Fibroblast of skin of back (primary cell): ENCODE results near the gene FRMD4A.
A peak's percentile ranks its signal among the peaks of the same experiment; 100 is the strongest.
"Not testable (repeated sequence)": the region's sequence is repeated elsewhere in the genome, so short reads cannot be mapped to it uniquely, and the experiment has no call there.

Experiments used
- DNase-seq: peaks from one replicate; pipeline ENCODE4 v3.0.0-alpha.2; 2013

The FRMD4A gene

DNA sequence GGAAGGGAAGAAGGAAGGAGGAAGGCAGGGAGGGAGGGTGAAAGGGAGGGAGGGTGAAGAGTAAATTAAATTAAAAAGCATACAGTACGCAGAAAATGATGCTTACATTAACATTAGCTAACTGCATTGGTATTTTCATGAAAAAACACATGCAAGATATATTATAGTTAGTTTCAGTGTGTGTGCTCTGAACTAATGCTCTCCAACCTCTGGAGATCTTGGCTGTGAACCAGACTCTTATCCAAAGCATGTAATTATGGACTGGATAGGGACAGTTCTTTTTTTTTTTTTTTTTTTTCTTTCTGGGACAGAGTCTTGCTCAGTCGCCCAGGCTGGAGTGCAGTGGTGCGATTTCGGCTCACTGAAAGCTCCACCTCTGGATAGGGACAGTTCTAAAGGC is 357.0 kb downstream of the FRMD4A start:
- DNase-seq = peak; percentile 94

DNA sequence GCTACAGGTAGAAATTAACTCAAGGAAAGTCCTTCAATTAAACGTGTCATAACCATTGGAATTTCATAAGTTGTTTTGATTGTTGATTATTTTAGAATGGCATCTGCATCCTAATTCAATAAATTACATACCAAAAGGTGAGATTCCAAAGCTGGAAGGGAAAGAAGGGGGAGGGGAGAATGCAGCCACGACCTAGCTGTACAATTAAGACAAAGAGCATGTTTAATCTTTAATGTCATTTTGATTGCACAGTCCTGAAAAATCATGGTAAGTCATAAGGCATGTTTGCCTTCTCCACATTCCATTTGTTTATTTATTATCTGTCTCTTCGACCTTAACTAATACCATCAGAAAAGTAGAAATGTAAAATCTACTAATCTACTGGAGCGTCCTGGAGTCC is 358.1 kb downstream of the FRMD4A start:
- no peak for DNase-seq

GRCh38 chr10:13971601-13972475 is 358.9 kb downstream of the FRMD4A start:
- DNase-seq = peak; percentile 93

GRCh38 chr10:13970957-13971353 is 359.8 kb downstream of the FRMD4A start:
- no peak for DNase-seq

DNA sequence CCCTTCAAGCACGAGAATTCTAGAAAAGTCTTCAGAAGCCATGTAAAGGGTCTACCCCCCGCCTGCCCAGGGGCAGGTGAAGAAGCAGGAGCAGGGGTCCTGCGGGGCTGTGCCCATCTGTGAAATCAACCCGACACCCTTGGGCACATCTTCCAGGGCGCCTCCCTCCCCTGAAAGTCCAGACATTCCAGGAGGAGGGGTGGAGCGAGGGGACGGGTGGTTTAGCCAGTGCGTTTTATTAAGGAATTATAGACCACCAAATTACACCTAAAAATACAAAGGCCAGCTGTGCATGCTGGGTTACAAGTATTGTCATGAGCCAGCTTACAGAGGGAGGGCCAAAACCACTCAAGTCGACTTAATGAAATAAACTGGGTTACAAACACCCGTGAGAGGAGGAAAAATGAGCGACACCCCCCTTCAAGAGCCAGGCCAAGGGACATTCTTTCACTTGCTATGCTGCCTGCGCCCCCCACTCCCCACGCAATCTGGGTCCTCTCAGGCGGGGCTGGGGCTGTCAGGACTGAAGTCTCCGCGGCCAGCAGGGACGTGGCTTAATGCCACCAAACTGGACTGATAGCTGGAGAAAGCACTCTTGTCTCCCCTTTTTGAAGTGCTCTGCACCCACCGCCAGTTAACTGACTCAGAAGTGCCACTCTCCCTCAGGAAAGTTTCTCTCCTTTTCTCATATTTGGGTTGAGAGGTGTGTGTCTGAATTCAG is 360.3 kb downstream of the FRMD4A start:
- DNase-seq = no peak

DNA sequence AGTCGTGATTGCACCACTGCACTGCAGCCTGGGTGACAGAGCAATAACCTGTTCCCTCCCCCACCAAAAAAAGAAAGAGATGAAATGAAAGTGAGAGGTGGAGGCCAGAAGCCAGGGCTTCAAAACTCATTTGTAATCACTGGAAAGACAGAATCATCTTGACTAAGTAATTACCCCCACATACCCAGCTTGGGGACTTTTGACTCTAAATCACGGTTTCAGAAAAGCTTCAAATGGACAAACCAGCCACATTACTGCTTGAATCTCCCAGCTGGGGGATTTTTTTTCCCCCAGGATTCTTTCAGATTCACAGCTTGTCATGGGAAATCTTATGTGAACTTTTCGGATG is 361.0 kb downstream of the FRMD4A start:
- DNase-seq = no peak

- DNase-seq = no peak
These were observed 361.5 kb downstream of the FRMD4A start for GRCh38 chr10:13969118-13969791.

DNA sequence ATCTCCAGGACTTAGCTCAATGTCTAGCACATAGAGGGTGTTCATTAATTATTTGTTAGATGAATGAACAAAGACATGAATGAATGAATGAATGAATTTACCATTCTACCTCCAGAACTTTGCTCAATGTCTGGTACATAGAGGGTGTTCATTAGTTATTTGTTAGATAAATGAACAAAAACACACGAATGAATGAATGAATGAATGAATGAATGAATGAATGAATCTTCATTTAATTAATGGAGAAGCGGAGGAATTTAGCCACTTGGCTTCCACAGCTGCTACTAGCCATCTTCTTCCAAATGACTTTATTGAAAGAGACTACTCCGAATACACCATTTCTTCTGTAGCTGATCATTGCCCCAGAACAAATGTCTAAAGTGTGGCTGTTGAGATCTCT is 368.9 kb downstream of the FRMD4A start:
- DNase-seq = no peak

DNA sequence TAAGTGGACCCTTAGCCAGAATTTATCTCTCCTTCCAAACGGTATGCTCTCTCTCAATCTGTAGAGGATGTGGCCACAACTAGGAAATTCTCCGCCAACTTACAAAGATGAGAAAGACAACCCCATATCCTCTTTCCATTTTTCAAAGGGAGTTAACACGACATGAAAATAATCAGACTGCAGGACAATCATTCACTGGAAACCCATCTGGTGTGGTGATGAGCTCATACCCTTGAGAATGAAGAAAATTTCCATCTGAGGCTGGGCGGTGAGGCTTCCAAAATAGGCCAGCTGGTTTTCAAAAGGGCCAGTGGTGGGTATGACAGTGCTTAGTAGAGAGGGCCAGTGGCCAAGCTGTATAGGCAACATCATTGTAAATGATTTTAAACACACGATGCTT is 369.6 kb downstream of the FRMD4A start:
- peak; percentile 98 for DNase-seq

GRCh38 chr10:13960603-13961002 is 370.1 kb downstream of the FRMD4A start:
- DNase-seq = no peak

- DNase-seq = no peak
These were observed 371.0 kb downstream of the FRMD4A start for GRCh38 chr10:13959443-13960359.

GRCh38 chr10:13957856-13958255 is 372.9 kb downstream of the FRMD4A start:
- DNase-seq = no peak

DNA sequence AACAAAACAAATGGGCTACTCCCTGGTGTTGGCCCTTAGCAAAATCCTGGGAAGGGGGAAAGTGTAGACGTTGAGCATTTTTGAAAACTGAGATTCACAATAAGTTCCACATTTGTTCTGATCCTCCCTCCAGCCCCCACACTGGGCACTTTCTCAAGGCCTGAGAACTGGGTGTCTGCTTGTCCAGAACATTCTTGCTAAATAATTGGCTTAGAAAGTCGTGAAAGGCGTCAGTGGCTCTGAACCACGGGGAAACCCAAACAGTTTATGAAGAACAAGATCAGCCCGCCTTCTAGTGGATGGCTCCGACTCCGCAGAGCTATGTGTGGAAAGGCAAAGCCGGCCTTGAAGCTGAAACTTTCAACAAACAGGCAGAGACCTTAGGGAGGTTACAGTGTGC is 373.9 kb downstream of the FRMD4A start:
- peak; percentile 69 for DNase-seq

GRCh38 chr10:13955409-13956068 is 375.2 kb downstream of the FRMD4A start:
- no peak for DNase-seq

DNA sequence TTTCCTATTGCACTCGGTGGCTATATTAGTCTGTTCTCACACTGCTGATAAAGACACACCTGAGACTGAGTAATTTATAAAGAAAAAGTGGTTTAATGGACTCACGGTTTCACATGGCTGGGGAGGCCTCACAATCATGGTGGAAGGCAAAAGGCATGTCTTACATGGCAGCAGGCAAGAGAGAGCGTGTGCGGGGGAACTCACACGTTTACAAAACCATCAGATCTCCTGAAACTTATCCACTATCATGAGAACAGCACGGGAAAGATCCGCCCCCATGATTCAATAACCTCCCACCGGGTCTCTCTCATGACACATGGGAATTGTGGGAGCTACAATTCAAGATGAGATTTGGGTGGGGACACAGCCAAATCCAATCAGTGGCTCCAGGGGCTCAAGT is 376.5 kb downstream of the FRMD4A start:
- not testable (repeated sequence) for DNase-seq

DNA sequence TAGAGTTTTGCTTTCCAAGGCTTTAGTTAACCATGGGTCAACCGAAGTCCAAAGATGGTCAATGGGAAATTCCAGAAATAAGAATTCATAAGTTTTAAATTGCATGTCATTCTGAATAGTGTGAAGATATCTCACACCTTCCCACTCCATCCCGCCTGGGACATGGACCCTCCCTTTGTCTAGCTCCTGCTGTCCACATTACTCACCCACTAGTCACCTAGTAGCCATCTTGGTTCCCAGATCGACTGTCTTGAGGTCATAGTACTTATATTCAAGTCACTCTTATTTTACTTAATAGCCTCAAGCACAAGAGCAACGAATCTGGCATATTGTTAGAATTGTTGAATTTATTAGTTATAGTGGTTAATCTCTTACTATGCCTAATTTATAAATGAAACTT is 377.4 kb downstream of the FRMD4A start:
- peak; percentile 59 for DNase-seq

GRCh38 chr10:13950543-13950939 is 380.2 kb downstream of the FRMD4A start:
- DNase-seq = no peak

DNA sequence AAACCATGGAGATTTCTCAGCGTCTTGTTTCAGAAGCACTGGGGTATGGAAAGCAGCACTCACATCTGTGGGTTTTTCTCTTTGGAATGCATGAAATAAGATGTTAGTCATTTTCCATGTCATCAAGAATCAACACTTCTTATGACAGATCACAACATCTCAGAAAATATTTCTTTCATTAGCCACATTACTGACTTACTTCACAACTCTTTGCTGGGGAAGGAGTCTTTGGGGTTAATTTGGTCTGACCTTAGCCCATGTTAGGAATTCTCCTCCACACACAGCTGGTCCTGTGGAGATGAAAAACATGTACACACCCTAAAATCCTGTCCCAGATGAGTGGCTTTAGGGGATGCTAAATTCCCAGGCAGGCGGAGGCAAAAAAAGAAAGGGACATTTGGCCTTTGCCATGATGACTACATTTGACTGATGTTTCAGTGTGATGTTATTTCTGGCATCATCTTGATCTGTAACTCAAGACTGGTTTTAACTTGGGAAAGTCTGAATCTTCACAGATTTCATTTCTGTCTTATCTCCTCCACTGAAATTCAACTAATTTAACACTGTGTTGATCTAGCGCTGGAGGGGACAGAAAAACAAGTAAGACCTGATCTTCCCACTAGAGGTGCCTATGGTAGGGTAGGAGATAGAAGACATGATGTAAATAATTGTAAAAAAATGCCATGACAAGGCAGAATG is 380.7 kb downstream of the FRMD4A start:
- DNase-seq = peak; percentile 99

- no peak for DNase-seq
These were observed 384.6 kb downstream of the FRMD4A start for GRCh38 chr10:13946209-13946460.

- no peak for DNase-seq
These were observed 385.1 kb downstream of the FRMD4A start for GRCh38 chr10:13945390-13946208.

GRCh38 chr10:13944823-13945222 is 385.9 kb downstream of the FRMD4A start:
- DNase-seq = no peak
